ENCODE measurements around the gene ZNF580. TPM values are rescaled to one million over a fixed set of nuclear protein-coding genes. Genes with fewer than 3 reads are reported as not detected.

ZNF580 gene
- total and polyA plus RNA-seq, 2 of the 13 experiments (the other 11 are each of a cell fraction or from before 2014, with no cell fraction given) = 4.4 to 6.0 TPM

DNA sequence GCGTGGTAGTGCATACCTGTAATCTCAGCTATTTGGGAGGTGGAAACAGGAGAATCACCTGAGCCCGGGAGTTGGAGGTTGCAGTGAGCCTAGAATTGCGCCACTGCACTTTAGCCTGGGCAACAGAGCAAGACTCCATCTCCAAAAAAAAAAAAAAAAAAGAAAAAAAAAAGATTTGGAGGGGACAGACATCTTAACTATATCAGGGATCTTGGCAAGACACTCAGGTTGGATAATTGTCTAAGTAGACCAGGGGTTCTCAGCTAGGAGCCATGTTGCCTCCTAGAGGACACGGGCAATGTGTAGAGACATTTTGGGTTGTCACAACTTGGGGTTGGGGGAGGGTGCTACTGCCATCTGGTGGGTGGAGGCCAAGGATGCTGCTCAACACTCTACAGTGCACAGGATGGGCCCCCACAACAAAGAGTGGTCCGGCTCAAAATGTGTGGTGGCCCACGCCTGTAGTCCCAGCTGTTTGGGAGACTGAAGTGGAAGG lies 1.9 kb upstream of the ZNF580 start (continued):
- TF ChIP-seq YY1 (IDR thresholded peaks at IDR 0.05; ENCODE audit: insufficient read depth, insufficient replicate concordance, low read depth, low read length) = peak; percentile 72
- TF ChIP-seq GABPA (IDR thresholded peaks at IDR 0.05; ENCODE audit: low read depth, low read length) = no peak
- peak; percentile 67 for TF ChIP-seq GABPA (CRISPR knock-in tag; IDR thresholded peaks at IDR 0.05; ENCODE audit: low read depth)
- TF ChIP-seq RFX5 (IDR thresholded peaks at IDR 0.05; ENCODE audit: low read depth, low read length) = no peak
- TF ChIP-seq, protein P1, sequence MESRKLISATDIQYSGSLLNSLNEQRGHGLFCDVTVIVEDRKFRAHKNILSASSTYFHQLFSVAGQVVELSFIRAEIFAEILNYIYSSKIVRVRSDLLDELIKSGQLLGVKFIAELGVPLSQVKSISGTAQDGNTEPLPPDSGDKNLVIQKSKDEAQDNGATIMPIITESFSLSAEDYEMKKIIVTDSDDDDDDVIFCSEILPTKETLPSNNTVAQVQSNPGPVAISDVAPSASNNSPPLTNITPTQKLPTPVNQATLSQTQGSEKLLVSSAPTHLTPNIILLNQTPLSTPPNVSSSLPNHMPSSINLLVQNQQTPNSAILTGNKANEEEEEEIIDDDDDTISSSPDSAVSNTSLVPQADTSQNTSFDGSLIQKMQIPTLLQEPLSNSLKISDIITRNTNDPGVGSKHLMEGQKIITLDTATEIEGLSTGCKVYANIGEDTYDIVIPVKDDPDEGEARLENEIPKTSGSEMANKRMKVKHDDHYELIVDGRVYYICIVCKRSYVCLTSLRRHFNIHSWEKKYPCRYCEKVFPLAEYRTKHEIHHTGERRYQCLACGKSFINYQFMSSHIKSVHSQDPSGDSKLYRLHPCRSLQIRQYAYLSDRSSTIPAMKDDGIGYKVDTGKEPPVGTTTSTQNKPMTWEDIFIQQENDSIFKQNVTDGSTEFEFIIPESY (CRISPR knock-in tag; IDR thresholded peaks at IDR 0.05) = peak; percentile 82
- no peak for TF ChIP-seq PHB2 (IDR thresholded peaks at IDR 0.05; ENCODE audit: partially characterized antibody)
- no peak for TF ChIP-seq NKX3-1 (CRISPR knock-in tag; IDR thresholded peaks at IDR 0.05)
- no peak for TF ChIP-seq RFXANK (CRISPR knock-in tag; IDR thresholded peaks at IDR 0.05)
- TF ChIP-seq ZBTB3 (CRISPR knock-in tag; IDR thresholded peaks at IDR 0.05; ENCODE audit: borderline replicate concordance, low read depth) = no peak
- peak; percentile 18 for TF ChIP-seq TEAD3 (CRISPR knock-in tag; optimal IDR thresholded peaks at IDR 0.05; ENCODE audit: borderline replicate concordance)
- peak; percentile 78 for TF ChIP-seq THAP11 (CRISPR knock-in tag; IDR thresholded peaks at IDR 0.05)
- TF ChIP-seq, protein P2, sequence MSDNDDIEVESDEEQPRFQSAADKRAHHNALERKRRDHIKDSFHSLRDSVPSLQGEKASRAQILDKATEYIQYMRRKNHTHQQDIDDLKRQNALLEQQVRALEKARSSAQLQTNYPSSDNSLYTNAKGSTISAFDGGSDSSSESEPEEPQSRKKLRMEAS (IDR thresholded peaks at IDR 0.05) = peak; percentile 17; the same call in 1 of the 2 replicates
- 0 out of 2 replicates have a peak, but pooled peaks have one; percentile 57 for TF ChIP-seq ZNF644 (CRISPR knock-in tag; IDR thresholded peaks at IDR 0.05; ENCODE audit: low read depth)
- no peak for TF ChIP-seq RBAK (CRISPR knock-in tag; IDR thresholded peaks at IDR 0.05)
- TF ChIP-seq MATR3 (CRISPR knock-in tag; IDR thresholded peaks at IDR 0.05) = no peak
- TF ChIP-seq, protein P3, sequence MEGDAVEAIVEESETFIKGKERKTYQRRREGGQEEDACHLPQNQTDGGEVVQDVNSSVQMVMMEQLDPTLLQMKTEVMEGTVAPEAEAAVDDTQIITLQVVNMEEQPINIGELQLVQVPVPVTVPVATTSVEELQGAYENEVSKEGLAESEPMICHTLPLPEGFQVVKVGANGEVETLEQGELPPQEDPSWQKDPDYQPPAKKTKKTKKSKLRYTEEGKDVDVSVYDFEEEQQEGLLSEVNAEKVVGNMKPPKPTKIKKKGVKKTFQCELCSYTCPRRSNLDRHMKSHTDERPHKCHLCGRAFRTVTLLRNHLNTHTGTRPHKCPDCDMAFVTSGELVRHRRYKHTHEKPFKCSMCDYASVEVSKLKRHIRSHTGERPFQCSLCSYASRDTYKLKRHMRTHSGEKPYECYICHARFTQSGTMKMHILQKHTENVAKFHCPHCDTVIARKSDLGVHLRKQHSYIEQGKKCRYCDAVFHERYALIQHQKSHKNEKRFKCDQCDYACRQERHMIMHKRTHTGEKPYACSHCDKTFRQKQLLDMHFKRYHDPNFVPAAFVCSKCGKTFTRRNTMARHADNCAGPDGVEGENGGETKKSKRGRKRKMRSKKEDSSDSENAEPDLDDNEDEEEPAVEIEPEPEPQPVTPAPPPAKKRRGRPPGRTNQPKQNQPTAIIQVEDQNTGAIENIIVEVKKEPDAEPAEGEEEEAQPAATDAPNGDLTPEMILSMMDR (CRISPR knock-in tag; IDR thresholded peaks at IDR 0.05) = peak; percentile 70
- TF ChIP-seq ZNF10 (CRISPR knock-in tag; IDR thresholded peaks at IDR 0.05; ENCODE audit: borderline replicate concordance, low read depth) = no peak
- TF ChIP-seq, protein P4, sequence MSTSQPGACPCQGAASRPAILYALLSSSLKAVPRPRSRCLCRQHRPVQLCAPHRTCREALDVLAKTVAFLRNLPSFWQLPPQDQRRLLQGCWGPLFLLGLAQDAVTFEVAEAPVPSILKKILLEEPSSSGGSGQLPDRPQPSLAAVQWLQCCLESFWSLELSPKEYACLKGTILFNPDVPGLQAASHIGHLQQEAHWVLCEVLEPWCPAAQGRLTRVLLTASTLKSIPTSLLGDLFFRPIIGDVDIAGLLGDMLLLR (CRISPR knock-in tag; IDR thresholded peaks at IDR 0.05) = no peak
- TF ChIP-seq, protein P5, sequence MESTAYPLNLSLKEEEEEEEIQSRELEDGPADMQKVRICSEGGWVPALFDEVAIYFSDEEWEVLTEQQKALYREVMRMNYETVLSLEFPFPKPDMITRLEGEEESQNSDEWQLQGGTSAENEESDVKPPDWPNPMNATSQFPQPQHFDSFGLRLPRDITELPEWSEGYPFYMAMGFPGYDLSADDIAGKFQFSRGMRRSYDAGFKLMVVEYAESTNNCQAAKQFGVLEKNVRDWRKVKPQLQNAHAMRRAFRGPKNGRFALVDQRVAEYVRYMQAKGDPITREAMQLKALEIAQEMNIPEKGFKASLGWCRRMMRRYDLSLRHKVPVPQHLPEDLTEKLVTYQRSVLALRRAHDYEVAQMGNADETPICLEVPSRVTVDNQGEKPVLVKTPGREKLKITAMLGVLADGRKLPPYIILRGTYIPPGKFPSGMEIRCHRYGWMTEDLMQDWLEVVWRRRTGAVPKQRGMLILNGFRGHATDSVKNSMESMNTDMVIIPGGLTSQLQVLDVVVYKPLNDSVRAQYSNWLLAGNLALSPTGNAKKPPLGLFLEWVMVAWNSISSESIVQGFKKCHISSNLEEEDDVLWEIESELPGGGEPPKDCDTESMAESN (CRISPR knock-in tag; conservative IDR thresholded peaks at IDR 0.05) = no peak
- TF ChIP-seq, protein P6, sequence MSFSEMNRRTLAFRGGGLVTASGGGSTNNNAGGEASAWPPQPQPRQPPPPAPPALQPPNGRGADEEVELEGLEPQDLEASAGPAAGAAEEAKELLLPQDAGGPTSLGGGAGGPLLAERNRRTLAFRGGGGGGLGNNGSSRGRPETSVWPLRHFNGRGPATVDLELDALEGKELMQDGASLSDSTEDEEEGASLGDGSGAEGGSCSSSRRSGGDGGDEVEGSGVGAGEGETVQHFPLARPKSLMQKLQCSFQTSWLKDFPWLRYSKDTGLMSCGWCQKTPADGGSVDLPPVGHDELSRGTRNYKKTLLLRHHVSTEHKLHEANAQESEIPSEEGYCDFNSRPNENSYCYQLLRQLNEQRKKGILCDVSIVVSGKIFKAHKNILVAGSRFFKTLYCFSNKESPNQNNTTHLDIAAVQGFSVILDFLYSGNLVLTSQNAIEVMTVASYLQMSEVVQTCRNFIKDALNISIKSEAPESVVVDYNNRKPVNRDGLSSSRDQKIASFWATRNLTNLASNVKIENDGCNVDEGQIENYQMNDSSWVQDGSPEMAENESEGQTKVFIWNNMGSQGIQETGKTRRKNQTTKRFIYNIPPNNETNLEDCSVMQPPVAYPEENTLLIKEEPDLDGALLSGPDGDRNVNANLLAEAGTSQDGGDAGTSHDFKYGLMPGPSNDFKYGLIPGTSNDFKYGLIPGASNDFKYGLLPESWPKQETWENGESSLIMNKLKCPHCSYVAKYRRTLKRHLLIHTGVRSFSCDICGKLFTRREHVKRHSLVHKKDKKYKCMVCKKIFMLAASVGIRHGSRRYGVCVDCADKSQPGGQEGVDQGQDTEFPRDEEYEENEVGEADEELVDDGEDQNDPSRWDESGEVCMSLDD (CRISPR knock-in tag; IDR thresholded peaks at IDR 0.05; ENCODE audit: borderline replicate concordance) = no peak
- TF ChIP-seq, protein P7, sequence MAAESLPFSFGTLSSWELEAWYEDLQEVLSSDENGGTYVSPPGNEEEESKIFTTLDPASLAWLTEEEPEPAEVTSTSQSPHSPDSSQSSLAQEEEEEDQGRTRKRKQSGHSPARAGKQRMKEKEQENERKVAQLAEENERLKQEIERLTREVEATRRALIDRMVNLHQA (CRISPR knock-in tag; IDR thresholded peaks at IDR 0.05) = no peak
- no peak for TF ChIP-seq SRF (IDR thresholded peaks at IDR 0.05; ENCODE audit: low read depth, low read length)
